VCaP (cell line): Measurements from ENCODE around the gene ESPNL.
A peak's percentile ranks its signal among the peaks of the same experiment; 100 is the strongest.
"Not testable (repeated sequence)": the region's sequence is repeated elsewhere in the genome, so short reads cannot be mapped to it uniquely, and the experiment has no call there.

Experiments used
- H3K27ac ChIP-seq: fragments of 450-650 bp; 2 replicates; pipeline ENCODE4 v1.5.1; 2017
- TF ChIP-seq, protein P1 (sequence below): fragments of 450-650 bp; conservative IDR thresholded peaks from 2 replicates; pipeline ENCODE4 v1.5.1; 2017; ENCODE audit warnings: mild to moderate bottlenecking, moderate library complexity

ESPNL gene, protein sequence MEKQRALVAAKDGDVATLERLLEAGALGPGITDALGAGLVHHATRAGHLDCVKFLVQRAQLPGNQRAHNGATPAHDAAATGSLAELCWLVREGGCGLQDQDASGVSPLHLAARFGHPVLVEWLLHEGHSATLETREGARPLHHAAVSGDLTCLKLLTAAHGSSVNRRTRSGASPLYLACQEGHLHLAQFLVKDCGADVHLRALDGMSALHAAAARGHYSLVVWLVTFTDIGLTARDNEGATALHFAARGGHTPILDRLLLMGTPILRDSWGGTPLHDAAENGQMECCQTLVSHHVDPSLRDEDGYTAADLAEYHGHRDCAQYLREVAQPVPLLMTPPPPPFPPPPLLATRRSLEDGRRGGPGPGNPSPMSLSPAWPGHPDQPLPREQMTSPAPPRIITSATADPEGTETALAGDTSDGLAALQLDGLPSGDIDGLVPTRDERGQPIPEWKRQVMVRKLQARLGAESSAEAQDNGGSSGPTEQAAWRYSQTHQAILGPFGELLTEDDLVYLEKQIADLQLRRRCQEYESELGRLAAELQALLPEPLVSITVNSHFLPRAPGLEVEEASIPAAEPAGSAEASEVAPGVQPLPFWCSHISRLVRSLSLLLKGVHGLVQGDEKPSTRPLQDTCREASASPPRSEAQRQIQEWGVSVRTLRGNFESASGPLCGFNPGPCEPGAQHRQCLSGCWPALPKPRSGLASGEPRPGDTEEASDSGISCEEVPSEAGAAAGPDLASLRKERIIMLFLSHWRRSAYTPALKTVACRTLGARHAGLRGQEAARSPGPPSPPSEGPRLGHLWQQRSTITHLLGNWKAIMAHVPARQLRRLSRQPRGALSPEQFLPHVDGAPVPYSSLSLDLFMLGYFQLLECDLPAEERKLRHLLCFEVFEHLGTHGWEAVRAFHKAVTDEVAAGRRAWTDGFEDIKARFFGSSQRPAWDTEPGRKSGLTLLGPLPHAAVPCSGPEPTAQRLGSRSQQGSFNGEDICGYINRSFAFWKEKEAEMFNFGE

DNA sequence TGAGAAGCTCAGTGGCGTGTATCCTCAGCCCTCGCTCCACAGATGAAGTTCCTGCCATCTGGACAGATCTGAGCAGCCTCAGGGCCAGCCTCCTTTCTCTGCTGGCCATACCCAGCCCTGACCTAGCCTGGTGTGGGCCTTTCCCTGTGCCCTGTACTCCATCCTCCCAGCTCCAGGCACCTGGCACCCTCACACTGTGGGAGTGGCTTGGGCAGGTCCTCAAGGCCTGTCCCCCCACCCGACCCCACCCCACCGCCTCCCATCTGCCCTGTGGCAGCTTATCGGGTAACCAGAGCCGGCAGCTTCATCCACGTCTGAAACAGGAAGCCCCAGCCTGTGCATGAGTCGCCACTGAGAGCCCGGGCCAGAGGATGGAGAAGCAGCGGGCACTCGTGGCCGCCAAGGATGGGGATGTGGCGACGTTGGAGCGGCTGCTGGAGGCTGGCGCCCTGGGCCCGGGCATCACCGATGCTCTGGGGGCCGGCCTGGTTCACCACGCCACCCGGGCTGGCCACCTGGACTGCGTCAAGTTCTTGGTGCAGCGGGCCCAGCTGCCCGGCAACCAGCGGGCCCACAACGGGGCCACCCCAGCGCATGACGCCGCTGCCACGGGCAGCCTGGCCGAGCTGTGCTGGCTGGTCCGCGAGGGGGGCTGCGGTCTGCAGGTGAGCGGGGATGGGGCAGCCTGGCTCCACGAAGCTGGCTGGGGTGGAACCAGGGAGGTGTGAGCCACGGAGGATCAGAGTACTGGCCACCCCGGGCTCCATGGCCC lies at the start of gene ESPNL:
Gene ESPNL (plus strand): TSS at position 292 of the 772 bp plus-strand sequence. CDS start 80 bp downstream, at position 372.
- TF ChIP-seq, protein P1, sequence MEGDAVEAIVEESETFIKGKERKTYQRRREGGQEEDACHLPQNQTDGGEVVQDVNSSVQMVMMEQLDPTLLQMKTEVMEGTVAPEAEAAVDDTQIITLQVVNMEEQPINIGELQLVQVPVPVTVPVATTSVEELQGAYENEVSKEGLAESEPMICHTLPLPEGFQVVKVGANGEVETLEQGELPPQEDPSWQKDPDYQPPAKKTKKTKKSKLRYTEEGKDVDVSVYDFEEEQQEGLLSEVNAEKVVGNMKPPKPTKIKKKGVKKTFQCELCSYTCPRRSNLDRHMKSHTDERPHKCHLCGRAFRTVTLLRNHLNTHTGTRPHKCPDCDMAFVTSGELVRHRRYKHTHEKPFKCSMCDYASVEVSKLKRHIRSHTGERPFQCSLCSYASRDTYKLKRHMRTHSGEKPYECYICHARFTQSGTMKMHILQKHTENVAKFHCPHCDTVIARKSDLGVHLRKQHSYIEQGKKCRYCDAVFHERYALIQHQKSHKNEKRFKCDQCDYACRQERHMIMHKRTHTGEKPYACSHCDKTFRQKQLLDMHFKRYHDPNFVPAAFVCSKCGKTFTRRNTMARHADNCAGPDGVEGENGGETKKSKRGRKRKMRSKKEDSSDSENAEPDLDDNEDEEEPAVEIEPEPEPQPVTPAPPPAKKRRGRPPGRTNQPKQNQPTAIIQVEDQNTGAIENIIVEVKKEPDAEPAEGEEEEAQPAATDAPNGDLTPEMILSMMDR = no peak
- peak within 1 kb of the TSS; percentile 52 for H3K27ac ChIP-seq

DNA sequence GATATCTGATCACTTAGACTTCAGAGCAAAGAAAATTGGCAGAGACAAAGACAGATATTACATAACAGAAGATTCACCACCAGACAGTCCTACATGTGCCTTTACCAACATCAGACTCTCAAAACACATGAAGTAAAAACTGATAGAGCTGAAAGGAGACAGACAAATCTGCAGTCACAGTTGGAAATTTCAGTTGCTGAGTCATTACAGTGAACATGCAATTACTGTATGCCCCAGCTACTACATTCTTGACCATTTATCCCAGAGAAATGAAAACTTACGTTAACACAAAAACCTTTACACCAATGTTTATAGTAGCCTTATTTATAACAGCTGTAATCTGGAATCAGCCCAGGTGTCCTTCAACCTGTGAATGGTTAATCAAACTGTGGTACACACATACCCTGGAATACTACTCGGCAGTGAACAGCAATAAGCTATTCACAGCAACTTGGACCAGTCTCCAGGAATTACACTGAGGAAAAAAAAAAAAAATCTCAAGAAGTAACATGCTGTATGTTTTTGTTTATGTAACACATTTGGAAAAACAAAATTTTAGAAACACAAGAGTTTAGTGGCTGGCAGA lies 46.9 kb upstream of the ESPNL start:
- H3K27ac ChIP-seq = no peak overlapping the region
- TF ChIP-seq, protein P1 = no peak

DNA sequence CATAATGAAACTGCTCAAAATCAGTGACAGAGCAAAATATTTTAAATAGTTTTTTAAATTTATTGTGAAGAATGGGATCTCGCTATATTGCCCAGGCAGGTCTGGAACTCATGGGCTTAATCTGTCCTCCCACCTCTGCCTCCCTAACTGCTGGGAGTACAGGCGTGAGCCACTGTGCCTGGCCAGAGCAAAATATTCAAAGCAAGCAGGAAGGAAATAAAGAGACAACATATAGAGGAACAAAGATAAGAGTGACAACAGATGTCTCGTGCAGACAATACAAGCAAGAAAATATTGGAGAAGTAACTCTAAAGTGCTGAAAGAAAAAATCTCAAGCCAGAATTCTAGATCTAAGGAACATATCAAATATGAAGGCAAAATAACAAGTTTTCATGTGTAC lies 44.3 kb upstream of the ESPNL start:
- H3K27ac ChIP-seq = no peak overlapping the region
- TF ChIP-seq, protein P1 = no peak

DNA sequence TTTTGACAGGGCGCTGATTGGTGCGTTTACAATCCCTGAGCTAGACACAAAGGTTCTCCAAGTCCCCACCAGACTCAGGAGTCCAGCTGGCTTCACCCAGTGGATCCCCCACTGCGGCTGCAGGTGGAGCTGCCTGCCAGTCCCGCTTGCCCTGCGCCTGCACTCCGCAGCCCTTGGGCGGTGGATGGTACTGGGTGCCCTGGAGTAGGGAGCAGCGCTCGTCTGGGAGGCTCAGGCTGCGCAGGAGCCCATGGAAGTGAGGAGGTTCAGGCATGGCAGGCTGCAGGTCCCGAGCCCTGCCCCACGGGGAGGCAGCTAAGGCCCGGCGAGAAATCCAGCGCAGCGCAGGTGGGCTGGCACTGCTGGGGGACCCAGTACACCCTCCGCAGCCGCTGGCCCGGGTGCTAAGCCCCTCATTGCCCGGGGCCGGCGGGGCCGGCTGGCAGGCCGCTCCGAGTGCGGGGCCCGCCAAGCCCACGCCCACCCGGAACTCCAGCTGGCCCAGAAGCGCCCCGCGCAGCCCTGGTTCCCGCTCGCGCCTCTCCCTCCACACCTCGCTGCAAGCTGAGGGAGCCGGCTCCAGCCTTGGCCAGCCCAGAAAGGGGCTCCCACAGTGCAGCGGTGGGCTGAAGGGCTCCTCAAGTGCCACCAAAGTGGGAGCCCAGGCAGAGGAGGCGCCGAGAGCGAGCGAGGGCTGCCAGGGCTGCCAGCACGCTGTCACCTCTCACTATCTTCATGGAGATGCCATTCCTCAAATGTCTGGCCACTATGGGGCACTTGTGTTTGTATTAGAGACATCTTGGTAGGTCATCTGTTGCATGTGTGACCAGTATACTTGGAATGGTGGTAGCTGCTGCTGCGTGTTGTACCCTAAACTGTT lies 42.2 kb upstream of the ESPNL start:
- not testable (repeated sequence) for H3K27ac ChIP-seq

DNA sequence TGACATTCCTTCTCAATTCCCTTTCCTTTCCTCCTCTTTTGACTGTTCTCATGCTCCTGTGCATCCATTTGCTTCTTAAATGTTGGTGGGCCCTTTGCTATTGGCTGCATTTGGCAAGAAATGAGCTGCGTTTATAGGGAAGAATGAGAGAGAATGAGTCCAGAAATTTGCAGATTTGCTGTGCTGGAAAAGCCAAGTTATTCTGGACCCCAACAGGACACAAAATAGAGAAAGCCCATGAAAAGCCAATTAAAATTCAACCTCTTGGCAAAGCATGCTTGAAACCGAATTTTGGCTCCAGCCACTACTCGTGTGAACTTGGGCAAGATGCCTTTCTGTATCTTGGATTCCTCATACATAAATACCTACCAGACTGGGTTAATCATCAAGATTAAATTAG lies 40.6 kb upstream of the ESPNL start:
- H3K27ac ChIP-seq = peak overlapping the region; percentile 92

DNA sequence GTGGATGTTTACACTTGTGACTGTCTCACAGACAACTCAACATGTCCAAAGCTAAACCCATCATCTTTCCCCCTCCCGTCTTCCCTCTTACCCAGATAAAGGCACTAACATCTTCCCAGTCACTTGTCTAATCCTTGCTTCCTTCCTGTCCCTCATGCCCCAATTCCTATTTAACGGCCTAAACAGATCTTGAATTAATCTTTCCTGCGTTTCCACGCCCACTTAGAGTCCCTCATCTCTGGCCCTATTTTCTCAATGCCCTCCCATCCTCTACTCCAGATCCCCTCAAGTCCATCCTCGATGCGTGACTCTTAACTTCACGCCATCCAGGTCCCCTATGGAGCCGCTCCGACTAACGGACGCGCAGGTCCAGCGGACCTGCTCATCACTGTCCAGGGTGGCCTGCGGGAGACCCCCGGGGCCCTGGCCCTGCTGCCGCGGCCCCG lies 40.0 kb upstream of the ESPNL start:
- peak overlapping the region; percentile 92 for H3K27ac ChIP-seq
- TF ChIP-seq, protein P1 = no peak

More for the DNA sequence above, 40.6 kb upstream of the ESPNL start:
- TF ChIP-seq, protein P1 = no peak
